HL-60/S4 treated with retinoic acid at 250 ng/mL for 4 days and 3 days (cell line): Measurements from ENCODE around the gene DGKB.
"Not testable (repeated sequence)": the region's sequence is repeated elsewhere in the genome, so short reads cannot be mapped to it uniquely, and the experiment has no call there.

Experiments used
- in situ Hi-C: fragments of 300-500 bp; cut with MboI; formaldehyde crosslinking; loops from 2 replicates; pipeline ENCODE4 v1.7.0; 2022; ENCODE audit warnings: low sequenced_read_pairs

DGKB gene

DNA sequence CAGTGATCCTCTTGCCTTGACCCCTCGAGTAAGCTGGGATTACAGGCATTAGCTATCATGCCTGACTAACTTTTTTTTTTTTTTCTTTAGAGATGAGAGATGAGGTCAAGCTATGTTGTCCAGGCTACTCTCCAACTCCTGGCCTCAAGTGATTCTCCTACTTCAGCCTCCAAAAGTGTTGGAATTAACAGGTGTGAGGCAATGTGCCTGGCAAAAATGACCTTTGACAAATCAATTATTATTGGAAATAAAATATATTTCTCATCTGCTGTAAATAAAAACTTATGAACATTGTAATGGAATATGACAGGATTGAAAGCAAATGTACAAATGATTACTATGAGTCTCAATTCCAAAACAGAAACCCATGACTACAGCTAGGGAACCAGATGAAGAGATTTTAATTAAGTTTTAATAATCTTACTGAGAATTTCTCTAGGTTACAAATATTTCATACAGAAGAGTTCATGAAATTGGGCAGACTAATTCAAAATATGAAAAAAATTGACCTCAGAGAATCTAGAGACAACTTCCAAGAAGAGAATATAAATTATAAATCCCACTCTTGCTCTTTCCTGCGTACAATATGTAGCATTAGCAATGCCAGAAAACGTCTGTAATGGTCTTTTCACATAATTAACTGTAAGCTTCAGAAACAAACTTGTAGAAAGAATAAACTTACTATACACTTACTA, 414.7 kb downstream of the DGKB start:
- in situ Hi-C loops = no loop called here

- in situ Hi-C loops = no loop called here
Measured at GRCh38 chr7:14483663-14484062, 418.9 kb downstream of the DGKB start.

GRCh38 chr7:14480281-14480680, 422.3 kb downstream of the DGKB start:
- in situ Hi-C loops = no loop called here

- in situ Hi-C loops = no loop called here
Measured at GRCh38 chr7:14478834-14479510, 423.6 kb downstream of the DGKB start.

- in situ Hi-C loops = not testable (repeated sequence)
Measured at GRCh38 chr7:14461716-14462115, 440.8 kb downstream of the DGKB start.

GRCh38 chr7:14458846-14459245, 443.7 kb downstream of the DGKB start:
- in situ Hi-C loops = not testable (repeated sequence)

GRCh38 chr7:14457568-14458453, 444.7 kb downstream of the DGKB start:
- in situ Hi-C loops = no loop called here

- in situ Hi-C loops = no loop called here
Measured at GRCh38 chr7:14449291-14449690, 453.3 kb downstream of the DGKB start.

DNA sequence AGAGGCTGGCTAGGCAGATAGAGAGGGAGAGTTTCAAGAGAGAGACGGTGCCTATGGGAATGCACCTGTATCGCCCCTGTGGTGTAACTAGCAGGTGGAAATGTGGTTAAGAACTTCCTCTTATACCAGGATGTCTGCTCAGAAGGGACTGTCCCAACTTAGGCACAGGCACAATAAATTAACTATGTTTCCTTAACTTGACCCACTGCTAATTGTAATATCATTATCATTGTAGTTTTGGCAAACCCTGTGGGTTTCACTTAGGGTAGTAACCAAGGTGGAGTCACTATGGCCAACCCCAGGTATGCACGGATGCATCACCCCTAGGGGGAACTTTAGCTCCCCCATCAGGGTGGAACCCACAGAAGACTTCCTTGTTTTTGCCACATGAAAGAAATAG, 455.7 kb downstream of the DGKB start:
- in situ Hi-C loops = no loop called here

GRCh38 chr7:14446219-14446618, 456.3 kb downstream of the DGKB start:
- in situ Hi-C loops = no loop called here

DNA sequence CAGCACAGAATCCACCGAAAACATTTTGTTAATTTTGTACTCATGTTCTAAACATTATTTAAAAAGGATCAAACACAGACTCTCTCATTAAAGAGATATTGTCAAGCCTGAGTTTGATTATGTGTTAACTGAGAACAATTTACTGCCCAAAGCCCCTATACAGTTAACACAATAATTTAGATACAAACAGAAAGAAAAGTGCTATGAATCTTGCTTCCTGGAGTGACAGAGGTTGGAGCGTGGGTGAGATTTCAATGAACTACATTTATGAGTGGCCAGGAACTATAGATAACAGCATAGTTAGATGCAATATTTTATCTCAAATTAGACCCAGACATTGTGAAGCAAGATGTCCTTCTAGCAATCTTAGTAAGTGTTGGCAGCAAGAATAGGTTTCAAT, 464.2 kb downstream of the DGKB start:
- in situ Hi-C loops = no loop called here

GRCh38 chr7:14436878-14437277, 465.7 kb downstream of the DGKB start:
- in situ Hi-C loops = no loop called here

DNA sequence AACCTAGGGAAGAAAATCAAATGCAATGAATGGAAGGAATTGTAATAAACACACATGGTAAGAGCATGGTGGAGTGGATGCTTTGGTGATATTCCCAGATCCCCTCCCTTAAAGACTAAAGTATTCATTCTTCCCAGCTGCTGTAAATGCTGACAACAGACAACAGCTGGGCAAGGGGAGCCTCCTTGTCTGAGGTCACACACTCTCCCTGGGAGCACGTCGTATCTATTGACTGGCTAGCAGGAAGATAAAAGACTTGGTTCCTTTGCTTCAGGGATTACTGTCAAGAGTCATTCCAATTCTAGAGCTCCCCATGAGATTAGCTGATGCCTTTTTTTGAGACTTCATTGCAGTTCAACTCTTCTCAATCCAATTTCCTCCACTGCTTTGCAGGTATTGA, 469.6 kb downstream of the DGKB start:
- in situ Hi-C loops = no loop called here

DNA sequence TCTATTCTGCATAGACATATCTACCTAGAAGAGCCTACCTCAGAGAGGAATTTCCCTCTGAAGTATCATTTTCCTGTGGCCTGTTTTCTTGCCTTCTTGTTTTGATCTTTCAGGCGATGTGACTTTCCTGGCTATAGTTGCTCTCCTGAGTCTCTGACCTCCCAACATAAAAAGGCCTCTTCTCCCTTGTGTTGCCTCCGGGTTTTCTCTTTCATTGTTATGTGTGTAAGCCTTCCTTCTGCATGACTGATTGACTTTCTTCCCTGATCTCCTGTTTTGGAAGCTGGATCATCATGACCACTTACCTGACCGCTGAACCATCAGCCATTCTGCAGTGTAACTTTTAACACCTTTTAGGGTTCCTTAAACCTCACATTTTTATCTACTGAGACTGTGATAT, 471.6 kb downstream of the DGKB start:
- in situ Hi-C loops = no loop called here

- in situ Hi-C loops = no loop called here
Measured at GRCh38 chr7:14425559-14425958, 477.0 kb downstream of the DGKB start.

DNA sequence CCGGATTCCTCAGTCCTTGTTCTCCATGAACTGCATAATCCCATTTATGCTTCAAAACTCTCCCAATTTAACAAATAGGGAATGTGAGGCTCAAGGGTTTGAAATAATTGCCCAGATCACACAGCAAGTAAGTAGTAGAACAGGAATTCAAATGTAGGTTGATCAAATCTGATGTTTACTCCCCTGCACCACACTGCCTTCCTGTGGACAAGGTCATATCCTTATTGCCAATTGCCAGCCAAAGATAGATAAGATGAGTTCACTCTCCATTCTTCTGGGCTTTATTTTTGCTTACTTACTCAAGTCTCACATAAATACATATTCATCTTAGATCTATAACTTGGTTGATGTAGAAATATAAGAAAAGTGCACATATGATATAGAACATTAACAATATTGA, 477.9 kb downstream of the DGKB start:
- in situ Hi-C loops = no loop called here

DNA sequence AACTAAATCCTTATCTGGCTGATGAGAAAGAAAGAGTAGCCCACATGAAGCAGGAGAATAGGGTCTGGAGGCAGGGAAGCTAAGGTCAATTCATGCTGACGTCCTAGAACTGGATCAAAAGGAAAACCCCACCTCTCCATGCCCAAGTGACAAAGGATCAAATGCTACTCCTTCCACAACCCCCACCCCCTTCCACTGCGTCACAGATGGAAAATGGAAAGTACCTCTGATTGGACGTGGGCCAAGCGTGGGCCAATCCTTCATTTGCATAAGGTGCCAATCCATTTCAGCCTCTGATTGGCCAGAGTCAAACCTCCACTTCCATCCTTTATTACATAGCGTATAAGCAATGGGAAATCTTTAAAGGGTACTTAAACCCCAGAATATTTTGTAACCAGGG, 481.8 kb downstream of the DGKB start:
- in situ Hi-C loops = no loop called here

GRCh38 chr7:14419531-14419930, 483.0 kb downstream of the DGKB start:
- in situ Hi-C loops = no loop called here

DNA sequence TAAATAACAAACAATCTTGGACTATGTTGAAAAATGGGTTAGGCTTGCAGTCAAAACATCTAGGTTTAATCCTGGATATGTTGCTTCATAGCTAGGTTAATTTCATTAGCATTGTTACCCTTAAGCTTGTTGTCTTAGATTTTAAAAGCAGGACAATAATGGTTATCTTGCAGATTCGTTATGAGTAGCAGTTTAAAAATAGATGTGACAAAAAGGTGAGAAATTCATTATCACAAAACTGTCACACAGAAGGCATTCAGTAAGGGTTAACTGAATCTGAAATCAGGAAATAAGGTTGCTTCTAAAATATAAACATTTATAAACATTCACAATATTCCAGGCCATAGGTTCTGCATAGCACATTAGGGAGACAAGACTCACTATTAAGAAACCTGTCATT, 483.9 kb downstream of the DGKB start:
- in situ Hi-C loops = no loop called here

DNA sequence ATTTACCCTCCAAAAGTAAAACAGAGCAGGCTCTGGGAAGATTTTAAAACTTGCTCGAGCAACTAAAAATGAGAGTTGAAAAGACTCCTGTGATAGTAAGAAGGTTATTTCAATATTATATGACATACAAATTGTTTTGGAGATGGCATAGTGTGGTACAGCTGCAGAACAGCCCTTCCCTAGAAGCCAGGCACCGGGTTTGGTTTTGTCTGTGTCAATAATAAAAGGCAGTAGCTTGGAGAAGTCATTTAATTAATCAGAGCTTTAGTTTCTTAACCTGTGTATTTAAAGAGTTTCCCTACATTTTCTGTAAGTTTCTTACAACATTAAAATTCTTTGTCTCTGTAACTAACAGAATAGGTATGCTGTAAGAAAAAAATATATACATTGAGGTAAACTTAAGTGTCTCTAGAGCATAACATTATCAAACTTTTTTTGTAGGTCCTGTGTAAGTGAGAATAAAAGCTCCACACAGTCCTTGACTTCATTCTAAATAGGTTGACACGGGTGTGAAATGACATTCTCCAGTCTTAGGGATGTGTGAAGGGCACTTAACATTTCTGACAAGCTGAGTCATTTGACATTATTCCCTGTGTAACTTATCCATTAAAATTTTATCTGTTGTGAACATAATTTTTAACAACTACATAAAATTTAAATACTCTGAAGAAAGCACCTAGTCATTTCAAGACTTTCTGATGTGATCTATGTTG, 488.1 kb downstream of the DGKB start:
- in situ Hi-C loops = no loop called here
